ENCODE results near the gene VCAN.

DNA sequence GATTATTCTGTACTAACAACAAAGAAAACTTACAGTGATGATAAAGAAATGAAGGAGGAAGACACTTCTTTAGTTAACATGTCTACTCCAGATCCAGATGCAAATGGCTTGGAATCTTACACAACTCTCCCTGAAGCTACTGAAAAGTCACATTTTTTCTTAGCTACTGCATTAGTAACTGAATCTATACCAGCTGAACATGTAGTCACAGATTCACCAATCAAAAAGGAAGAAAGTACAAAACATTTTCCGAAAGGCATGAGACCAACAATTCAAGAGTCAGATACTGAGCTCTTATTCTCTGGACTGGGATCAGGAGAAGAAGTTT lies 67.9 kb downstream of the VCAN start:
- TF ChIP-seq RAD21 (conservative IDR thresholded peaks at IDR 0.05) = no peak
- TF ChIP-seq, protein P1, sequence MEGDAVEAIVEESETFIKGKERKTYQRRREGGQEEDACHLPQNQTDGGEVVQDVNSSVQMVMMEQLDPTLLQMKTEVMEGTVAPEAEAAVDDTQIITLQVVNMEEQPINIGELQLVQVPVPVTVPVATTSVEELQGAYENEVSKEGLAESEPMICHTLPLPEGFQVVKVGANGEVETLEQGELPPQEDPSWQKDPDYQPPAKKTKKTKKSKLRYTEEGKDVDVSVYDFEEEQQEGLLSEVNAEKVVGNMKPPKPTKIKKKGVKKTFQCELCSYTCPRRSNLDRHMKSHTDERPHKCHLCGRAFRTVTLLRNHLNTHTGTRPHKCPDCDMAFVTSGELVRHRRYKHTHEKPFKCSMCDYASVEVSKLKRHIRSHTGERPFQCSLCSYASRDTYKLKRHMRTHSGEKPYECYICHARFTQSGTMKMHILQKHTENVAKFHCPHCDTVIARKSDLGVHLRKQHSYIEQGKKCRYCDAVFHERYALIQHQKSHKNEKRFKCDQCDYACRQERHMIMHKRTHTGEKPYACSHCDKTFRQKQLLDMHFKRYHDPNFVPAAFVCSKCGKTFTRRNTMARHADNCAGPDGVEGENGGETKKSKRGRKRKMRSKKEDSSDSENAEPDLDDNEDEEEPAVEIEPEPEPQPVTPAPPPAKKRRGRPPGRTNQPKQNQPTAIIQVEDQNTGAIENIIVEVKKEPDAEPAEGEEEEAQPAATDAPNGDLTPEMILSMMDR (IDR thresholded peaks at IDR 0.05; ENCODE audit: poor library complexity, severe bottlenecking) = no peak
- TF ChIP-seq TAF1 (IDR thresholded peaks at IDR 0.05; ENCODE audit: low read depth) = no peak
- no peak for TF ChIP-seq MXI1 (conservative IDR thresholded peaks at IDR 0.05; ENCODE audit: poor library complexity, severe bottlenecking)
- TF ChIP-seq EZH2 (IDR thresholded peaks at IDR 0.05; ENCODE audit: borderline replicate concordance, insufficient read depth, low read length, poor library complexity, severe bottlenecking) = no peak
- TF ChIP-seq REST (IDR thresholded peaks at IDR 0.05; ENCODE audit: borderline replicate concordance) = no peak
- TF ChIP-seq EP300 (conservative IDR thresholded peaks at IDR 0.05; ENCODE audit: poor library complexity, severe bottlenecking) = no peak

All from neural cell (in vitro differentiated cells).